ENCODE data around the gene SLC35E2B.
A peak's percentile ranks its signal among the peaks of the same experiment; 100 is the strongest.
"Not testable (repeated sequence)": the region's sequence is repeated elsewhere in the genome, so short reads cannot be mapped to it uniquely, and the experiment has no call there.

SLC35E2B gene

GRCh38 chr1:1637479-1637875 lies 55.1 kb downstream of the SLC35E2B start:
- not testable (repeated sequence) for DNase-seq

DNA sequence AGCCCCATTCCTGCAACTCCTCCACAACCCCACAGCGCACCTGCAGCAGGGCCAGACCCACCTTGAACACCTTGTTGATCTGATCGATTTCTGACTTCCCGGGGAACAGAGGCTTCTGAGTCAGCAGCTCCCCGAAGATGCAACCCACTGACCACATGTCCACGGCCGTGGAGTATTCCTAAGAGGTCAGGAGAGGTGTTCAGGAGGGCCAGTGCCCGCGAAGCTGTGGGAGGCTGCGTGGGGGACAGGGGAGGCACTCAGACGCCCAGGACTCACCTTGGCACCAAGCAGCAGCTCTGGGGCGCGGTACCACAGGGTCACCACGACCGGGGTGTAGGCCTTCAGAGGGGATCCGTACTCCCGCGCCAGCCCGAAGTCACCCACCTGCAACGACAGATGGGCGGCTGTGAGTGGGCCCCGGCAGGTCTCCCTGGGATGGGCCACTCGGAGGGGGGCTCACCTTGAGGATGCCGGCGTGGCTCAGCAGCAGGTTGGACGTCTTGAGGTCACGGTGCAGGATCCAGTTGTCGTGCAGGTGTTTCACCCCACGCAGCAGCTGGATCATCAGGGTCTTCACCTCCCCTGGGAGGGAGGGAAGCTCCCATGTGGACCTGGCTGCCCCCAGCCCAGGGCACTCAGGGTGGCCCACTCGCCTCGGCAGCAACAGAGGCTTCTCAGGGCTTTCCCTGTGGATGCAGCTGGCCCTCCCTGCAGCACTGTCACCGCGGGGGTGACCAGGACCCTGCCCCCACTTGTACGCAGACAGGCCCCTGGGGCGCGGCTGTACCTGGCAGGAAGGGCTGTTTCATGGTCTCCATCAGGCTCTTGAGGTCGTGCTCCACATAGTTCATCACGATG lies 55.7 kb downstream of the SLC35E2B start:
- DNase-seq: not testable (repeated sequence)

GRCh38 chr1:1634613-1635012 lies 58.0 kb downstream of the SLC35E2B start:
- not testable (repeated sequence) for DNase-seq

DNA sequence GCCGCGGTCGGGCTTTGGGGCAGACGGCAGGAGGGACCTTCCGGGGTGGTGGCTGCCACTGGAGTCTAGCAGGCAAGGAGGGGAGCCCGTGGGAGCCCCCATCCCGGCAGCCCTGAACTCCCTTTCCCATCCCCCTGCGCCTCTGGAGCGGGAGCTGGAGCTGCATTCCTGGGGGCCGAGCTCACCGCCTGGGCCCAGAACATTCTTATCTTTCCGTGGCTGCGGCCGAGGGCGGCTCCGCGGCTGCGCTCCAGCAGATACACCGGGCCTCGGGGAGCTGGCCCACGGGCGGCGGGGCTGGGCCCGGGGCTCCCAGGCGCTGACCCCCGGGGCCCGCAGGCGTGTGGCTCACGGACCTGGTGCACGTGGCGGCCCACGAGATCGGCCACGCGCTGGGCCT lies 59.2 kb downstream of the SLC35E2B start:
- DNase-seq: not testable (repeated sequence)

- DNase-seq: no peak
These were observed 60.7 kb downstream of the SLC35E2B start, which contains the start of gene MMP23B for GRCh38 chr1:1631782-1632420. TSS of gene MMP23B (plus strand) at chr1:1632173. CDS start at chr1:1632219, 46 bp downstream.

- peak; percentile 37 for DNase-seq
These were observed 61.4 kb downstream of the SLC35E2B start for GRCh38 chr1:1630965-1631781.

- DNase-seq: peak; percentile 95
These were observed 62.2 kb downstream of the SLC35E2B start for GRCh38 chr1:1630191-1630964.

GRCh38 chr1:1629430-1630190 lies 63.0 kb downstream of the SLC35E2B start:
- DNase-seq: peak; percentile 86

- DNase-seq: peak; percentile 57
These were observed 63.7 kb downstream of the SLC35E2B start for GRCh38 chr1:1628754-1629429.

- no peak for DNase-seq
These were observed 64.5 kb downstream of the SLC35E2B start for GRCh38 chr1:1627829-1628753.

DNA sequence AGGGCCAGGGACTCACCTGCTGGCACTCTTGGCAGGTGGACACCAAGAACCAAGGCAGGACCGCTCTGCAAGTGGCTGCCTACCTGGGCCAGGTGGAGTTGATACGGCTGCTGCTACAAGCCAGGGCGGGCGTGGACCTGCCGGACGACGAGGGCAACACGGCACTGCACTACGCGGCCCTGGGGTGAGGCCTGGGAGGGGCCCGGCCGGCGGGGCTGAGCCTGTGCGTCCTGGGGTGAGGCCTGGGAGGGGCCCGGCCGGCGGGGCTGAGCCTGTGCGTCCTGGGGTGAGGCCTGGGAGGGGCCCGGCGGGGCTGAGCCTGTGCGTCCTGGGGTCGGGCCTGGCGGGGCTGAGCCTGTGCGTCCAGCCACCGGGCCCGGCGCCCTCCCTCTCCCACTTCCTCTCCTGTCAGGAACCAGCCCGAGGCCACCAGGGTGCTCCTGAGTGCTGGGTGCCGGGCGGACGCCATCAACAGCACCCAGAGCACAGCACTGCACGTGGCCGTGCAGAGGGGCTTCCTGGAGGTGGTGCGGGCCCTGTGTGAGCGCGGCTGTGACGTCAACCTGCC lies 65.2 kb downstream of the SLC35E2B start:
- DNase-seq: no peak

DNA sequence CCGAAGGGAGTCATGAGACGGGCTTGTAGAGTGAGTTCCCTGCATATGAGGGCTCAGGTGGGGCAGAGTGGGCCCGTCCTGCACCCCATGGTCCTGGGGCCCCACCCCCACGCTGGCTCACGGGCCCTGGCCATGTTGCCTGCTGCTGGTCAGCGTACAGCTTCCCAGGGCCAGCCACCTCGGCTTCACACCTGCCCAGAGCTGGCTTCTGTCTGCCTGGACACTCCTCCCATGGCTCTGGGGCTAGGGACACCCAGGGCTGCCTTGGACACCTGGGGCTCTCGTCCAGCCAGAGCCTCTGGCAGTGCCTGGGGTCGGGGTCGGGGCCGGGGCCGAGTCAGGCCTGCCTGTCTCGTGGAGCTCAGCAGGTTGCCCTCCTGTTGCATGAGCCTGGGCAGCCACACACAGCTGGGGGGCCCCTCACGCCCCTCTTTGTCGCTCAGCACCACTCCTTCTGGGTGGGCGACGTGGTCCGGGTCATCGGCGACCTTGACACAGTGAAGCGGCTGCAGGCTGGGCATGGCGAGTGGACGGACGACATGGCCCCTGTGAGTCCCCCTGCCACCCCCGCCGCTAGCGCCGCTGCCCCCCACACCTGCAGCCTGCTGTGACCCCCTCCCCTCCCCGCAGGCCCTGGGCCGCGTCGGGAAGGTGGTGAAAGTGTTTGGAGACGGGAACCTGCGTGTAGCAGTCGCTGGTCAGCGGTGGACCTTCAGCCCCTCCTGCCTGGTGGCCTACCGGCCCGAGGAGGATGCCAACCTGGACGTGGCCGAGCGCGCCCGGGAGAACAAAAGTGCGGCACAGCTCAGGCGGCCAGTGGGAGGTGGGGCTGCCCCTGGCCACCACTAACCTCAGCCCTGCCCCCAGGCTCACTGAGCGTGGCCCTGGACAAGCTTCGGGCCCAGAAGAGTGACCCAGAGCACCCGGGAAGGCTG lies 66.1 kb downstream of the SLC35E2B start:
- no peak for DNase-seq

DNA sequence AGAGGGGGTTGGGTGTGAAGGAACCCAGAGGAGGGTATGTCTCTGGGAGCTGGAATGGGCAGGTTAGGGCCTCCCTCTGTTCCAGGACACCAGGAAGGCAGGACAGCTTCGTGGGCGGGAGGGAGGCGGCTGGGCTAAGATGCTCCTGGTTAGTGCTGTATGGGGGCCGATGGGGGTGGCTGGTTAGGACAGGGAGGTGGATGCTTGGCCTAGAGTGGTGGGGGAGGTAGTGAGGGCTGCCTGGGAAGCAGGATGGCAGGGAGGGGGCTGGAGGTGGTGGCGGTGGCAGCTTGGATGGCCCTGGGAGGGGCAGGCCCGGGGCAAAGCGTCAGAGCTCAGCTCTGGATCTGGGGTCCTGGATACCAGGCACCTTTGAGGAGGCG lies 66.8 kb downstream of the SLC35E2B start:
- no peak for DNase-seq

- DNase-seq: no peak
These were observed 67.2 kb downstream of the SLC35E2B start for GRCh38 chr1:1625404-1625775.

- DNase-seq: no peak
These were observed 67.9 kb downstream of the SLC35E2B start for GRCh38 chr1:1624443-1625403.

GRCh38 chr1:1623631-1624442 lies 68.8 kb downstream of the SLC35E2B start:
- no peak for DNase-seq

Data from CD4-positive, alpha-beta T cell treated with Interleukin-17A for 4 hours (primary cell).